Osteoblast (primary cell): ENCODE data around the gene FXYD7. TPM values are rescaled to one million over a fixed set of nuclear protein-coding genes. Genes with fewer than 3 reads are reported as not detected.

ENCODE experiments used
- DNase-seq: peaks from one replicate; pipeline ENCODE4 v3.0.0; 2011; ENCODE audit warnings: low spot score, mixed read lengths; ENCODE audit not compliant: insufficient read length; ENCODE audit errors: missing footprints
- H2AFZ ChIP-seq: 2 replicates; pipeline ENCODE4 v1.6.0; 2011; ENCODE audit warnings: mild to moderate bottlenecking, low read length
- H3K27ac ChIP-seq: 2 replicates; pipeline ENCODE4 v1.5.1; 2011; ENCODE audit warnings: mild to moderate bottlenecking, low read depth, low read length, moderate library complexity
- H3K27me3 ChIP-seq: 2 replicates; pipeline ENCODE4 v1.6.0; 2012; ENCODE audit warnings: mild to moderate bottlenecking, control low read depth, inconsistent platforms, low read length, moderate library complexity; ENCODE audit not compliant: insufficient read depth
- H3K36me3 ChIP-seq: 2 replicates; pipeline ENCODE4 v1.5.1; 2011; ENCODE audit warnings: mild to moderate bottlenecking, low read length, control low read depth, moderate library complexity; ENCODE audit not compliant: insufficient read depth
- H3K4me1 ChIP-seq: 2 replicates; pipeline ENCODE4 v1.5.1; 2011; ENCODE audit warnings: mild to moderate bottlenecking, low read length, control low read depth, moderate library complexity; ENCODE audit not compliant: insufficient read depth
- H3K4me2 ChIP-seq: 2 replicates; pipeline ENCODE4 v1.6.0; 2011; ENCODE audit warnings: mild to moderate bottlenecking, low read length; ENCODE audit not compliant: insufficient read depth
- H3K4me3 ChIP-seq: fragments of 200-600 bp; sonication (generic); 3 replicates; pipeline ENCODE4 v1.5.1; 2012; ENCODE audit warnings: mild to moderate bottlenecking, low read length, inconsistent platforms; ENCODE audit not compliant: insufficient read depth
- H3K79me2 ChIP-seq: 2 replicates; pipeline ENCODE4 v1.6.0; 2012; ENCODE audit warnings: mild to moderate bottlenecking, low read length, control low read depth, inconsistent platforms; ENCODE audit not compliant: insufficient read depth
- H3K9me3 ChIP-seq: 2 replicates; pipeline ENCODE4 v1.5.1; 2011; ENCODE audit warnings: low read depth, low read length, control low read depth
- H4K20me1 ChIP-seq: 2 replicates; pipeline ENCODE4 v1.6.0; 2012; ENCODE audit warnings: mild to moderate bottlenecking, low read length, control low read depth; ENCODE audit not compliant: insufficient read depth
- CTCF ChIP-seq: IDR thresholded peaks from 2 replicates; pipeline ENCODE4 v1.5.1; 2011; ENCODE audit warnings: mild to moderate bottlenecking, low read depth, low read length, moderate library complexity; ENCODE audit errors: extremely low read depth
- total RNA-seq: library from RNA; depleted of rRNA; stranded (reverse); fragments of >200 nt; gene quantifications from 2 replicates; pipeline ENCODE4 v1.2.3, GENCODE V29; 2012

Gene FXYD7
- total RNA-seq, 1 donor, result not detected

DNA sequence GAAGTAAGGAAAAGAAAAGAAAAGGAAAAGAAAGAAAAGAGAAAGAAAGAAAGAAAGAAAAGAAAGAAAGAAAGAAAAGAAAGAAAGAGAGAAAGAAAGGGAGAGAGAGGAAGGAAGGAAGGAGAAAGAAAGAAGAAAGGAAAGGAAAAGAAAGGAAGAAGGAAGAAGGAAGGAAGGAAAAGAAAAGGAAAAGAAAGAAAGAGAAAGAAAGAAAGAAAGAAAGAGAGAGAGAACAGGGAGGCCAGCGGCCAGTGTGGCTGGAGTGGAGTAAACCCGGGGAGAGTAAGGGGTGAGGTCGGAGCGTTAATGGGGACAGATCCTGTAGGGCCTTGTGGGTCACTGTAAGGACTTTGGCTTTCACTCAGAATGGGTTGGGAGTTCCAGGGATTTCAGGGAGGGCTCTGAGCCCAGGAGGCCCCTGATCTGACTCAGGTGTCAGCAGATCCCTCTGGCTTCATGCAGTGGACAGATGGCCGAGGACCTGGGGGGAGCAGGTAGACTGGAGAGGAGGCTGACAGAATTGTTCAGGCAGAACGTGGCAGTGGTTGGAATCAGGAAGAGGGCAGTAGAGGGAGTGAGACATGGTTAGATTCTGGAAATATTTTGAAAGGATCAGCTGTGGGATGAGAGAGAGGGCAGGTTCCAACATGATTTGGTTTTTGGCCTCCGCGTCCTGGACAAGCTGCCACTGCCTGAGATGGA lies 47.2 kb upstream of the FXYD7 start:
- Histone ChIP-seq H3K36me3 (no peaks in the 10 kb centered on the region), H3K4me2 (no peak overlapping the region), H3K4me1 (no peaks in the 10 kb centered on the region), H4K20me1 (no peaks in the 10 kb centered on the region), H3K79me2 (no peaks in the 10 kb centered on the region), H3K9me3 (no peaks in the 10 kb centered on the region), H3K4me3 (no peak overlapping the region), H2AFZ (no peak overlapping the region), H3K27me3 (peaks cover 3% of the 10 kb centered on the region), H3K27ac (no peak overlapping the region)
- peak; percentile 71 for DNase-seq
- no peak for TF ChIP-seq CTCF

DNA sequence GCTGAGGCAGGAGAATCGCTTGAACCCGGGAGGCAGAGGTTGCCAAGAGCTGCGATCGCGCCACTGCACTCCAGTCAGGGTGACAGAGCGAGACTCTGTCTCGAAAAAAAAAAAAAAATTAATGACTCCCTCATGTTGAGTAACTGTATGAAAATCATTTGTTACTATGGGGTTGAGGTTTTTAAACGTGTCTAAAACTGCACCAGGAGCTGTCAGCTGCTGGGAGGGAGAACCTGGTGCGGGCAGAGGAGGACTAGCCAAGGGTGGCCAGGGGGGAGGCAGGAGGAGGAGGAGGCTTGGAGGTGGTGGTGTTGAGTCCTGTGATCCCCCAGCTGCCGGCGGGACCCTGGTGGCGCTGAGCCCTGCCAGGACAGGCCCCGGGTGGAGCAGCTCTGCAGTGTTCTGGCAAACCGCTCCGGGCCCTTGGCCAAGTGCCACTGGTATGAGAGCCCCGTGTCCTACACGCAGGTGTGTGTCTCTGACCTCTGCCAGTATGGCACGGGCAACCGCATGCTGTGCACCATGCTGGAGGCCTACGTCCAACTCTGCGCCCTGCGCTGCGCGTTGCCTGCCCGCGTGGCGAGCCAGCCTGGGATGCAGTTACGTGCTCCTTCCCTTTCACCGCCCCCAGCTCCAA lies 44.5 kb upstream of the FXYD7 start:
- Histone ChIP-seq H3K36me3 (no peaks in the 10 kb centered on the region), H3K79me2 (no peaks in the 10 kb centered on the region), H3K4me2 (no peak overlapping the region), H2AFZ (no peak overlapping the region), H3K27me3 (peaks cover 1% of the 10 kb centered on the region), H3K27ac (no peak overlapping the region), H3K9me3 (no peaks in the 10 kb centered on the region), H3K4me1 (no peaks in the 10 kb centered on the region), H4K20me1 (no peaks in the 10 kb centered on the region), H3K4me3 (no peak overlapping the region)
- DNase-seq, result peak; percentile 86
- no peak for TF ChIP-seq CTCF

GRCh38 chr19:35099155-35099896 lies 43.7 kb upstream of the FXYD7 start:
- no peak overlapping the region for H3K27ac ChIP-seq
- H3K9me3 ChIP-seq, result no peaks in the 10 kb centered on the region
- peak; percentile 57 for DNase-seq
- no peaks in the 10 kb centered on the region for H3K4me1 ChIP-seq
- H3K4me2 ChIP-seq, result no peak overlapping the region
- TF ChIP-seq CTCF, result no peak
- H3K27me3 ChIP-seq, result no peaks in the 10 kb centered on the region
- no peaks in the 10 kb centered on the region for H4K20me1 ChIP-seq
- H3K36me3 ChIP-seq, result no peaks in the 10 kb centered on the region
- no peak overlapping the region for H3K4me3 ChIP-seq
- H3K79me2 ChIP-seq, result no peaks in the 10 kb centered on the region
- H2AFZ ChIP-seq, result no peak overlapping the region

DNA sequence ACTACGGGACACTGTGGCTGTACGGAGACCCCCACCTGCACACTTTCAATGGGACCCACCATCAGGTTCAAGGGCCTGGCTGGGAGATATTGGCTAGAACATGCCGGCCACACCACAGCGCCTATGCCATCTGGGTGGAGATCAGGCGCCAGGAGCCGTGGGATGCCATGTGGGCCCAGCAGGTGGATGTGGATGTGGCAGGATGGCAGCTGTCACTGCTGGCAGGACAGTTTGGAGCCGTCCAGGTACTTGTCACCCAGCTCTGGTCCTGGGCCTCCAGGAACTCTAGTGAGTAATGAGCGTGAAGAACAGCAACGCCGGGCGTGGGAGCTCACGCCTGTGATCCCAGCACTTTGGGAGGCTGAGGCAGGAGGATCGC lies 43.2 kb upstream of the FXYD7 start:
- no peaks in the 10 kb centered on the region for H3K36me3 ChIP-seq
- H3K4me2 ChIP-seq, result no peak overlapping the region
- no peak for DNase-seq
- H3K27ac ChIP-seq, result no peak overlapping the region
- no peaks in the 10 kb centered on the region for H3K79me2 ChIP-seq
- no peaks in the 10 kb centered on the region for H3K27me3 ChIP-seq
- no peaks in the 10 kb centered on the region for H3K9me3 ChIP-seq
- H3K4me3 ChIP-seq, result no peak overlapping the region
- no peak for TF ChIP-seq CTCF
- H4K20me1 ChIP-seq, result no peaks in the 10 kb centered on the region
- H2AFZ ChIP-seq, result no peak overlapping the region
- no peaks in the 10 kb centered on the region for H3K4me1 ChIP-seq
